HG03066 (cell line): ENCODE data around the gene CDC37L1.
"Not testable (repeated sequence)": the region's sequence is repeated elsewhere in the genome, so short reads cannot be mapped to it uniquely, and the experiment has no call there.

Source experiments
- ATAC-seq: cut with Tn5 transposase; IDR thresholded peaks from one replicate; pipeline ENCODE4 v1.9.1; 2021; ENCODE audit warnings: low read depth; ENCODE audit not compliant: unreplicated experiment

Gene CDC37L1

GRCh38 chr9:4746278-4747030 lies 67.1 kb downstream of the CDC37L1 start:
- no peak for ATAC-seq

GRCh38 chr9:4748612-4749011 lies 69.2 kb downstream of the CDC37L1 start:
- no peak for ATAC-seq

GRCh38 chr9:4750023-4750673 lies 70.8 kb downstream of the CDC37L1 start:
- ATAC-seq = no peak

GRCh38 chr9:4754530-4754929 lies 75.2 kb downstream of the CDC37L1 start:
- not testable (repeated sequence) for ATAC-seq

- ATAC-seq = no peak
These were observed 75.7 kb downstream of the CDC37L1 start for GRCh38 chr9:4755026-4755609.

- no peak for ATAC-seq
These were observed 77.1 kb downstream of the CDC37L1 start for GRCh38 chr9:4756420-4756819.
